SKM-1 treated with dmso at 0.1 percent for 144 hours (cell line): ENCODE results near the gene MAPK12.
"Not testable (repeated sequence)": the region's sequence is repeated elsewhere in the genome, so short reads cannot be mapped to it uniquely, and the experiment has no call there.

Experiments
- DNase-seq: peaks from one replicate; lab custom pipeline; 2025; ENCODE audit not compliant: unreplicated experiment; lab: John Stamatoyannopoulos, UW

MAPK12 gene

GRCh38 chr22:50282361-50283155 is 21.1 kb upstream of the MAPK12 start:
- no peak for DNase-seq

- no peak for DNase-seq
Measured at GRCh38 chr22:50281957-50282356, 20.5 kb upstream of the MAPK12 start.

GRCh38 chr22:50281384-50281760 is 19.9 kb upstream of the MAPK12 start:
- DNase-seq, result no peak

GRCh38 chr22:50280708-50281383 is 19.4 kb upstream of the MAPK12 start:
- no peak for DNase-seq

GRCh38 chr22:50280022-50280707 is 18.7 kb upstream of the MAPK12 start:
- DNase-seq, result no peak

- no peak for DNase-seq
Measured at GRCh38 chr22:50278956-50279619, 17.6 kb upstream of the MAPK12 start.

- no peak for DNase-seq
Measured at GRCh38 chr22:50278461-50278860, 17.0 kb upstream of the MAPK12 start.

- no peak for DNase-seq
Measured at GRCh38 chr22:50277761-50278160, 16.3 kb upstream of the MAPK12 start.

- DNase-seq, result peak; percentile 43
Measured at GRCh38 chr22:50276143-50276542, 14.7 kb upstream of the MAPK12 start.

GRCh38 chr22:50275181-50276055 is 13.9 kb upstream of the MAPK12 start:
- no peak for DNase-seq

- no peak for DNase-seq
Measured at GRCh38 chr22:50274771-50275170, 13.3 kb upstream of the MAPK12 start.

GRCh38 chr22:50274311-50274710 is 12.8 kb upstream of the MAPK12 start:
- no peak for DNase-seq

- DNase-seq, result not testable (repeated sequence)
Measured at GRCh38 chr22:50273781-50274180, 12.3 kb upstream of the MAPK12 start.

- DNase-seq, result not testable (repeated sequence)
Measured at GRCh38 chr22:50273352-50273751, 11.9 kb upstream of the MAPK12 start.

- DNase-seq, result no peak
Measured at GRCh38 chr22:50272044-50272802, 10.7 kb upstream of the MAPK12 start.

- DNase-seq, result peak; percentile 50
Measured at GRCh38 chr22:50271519-50271970, 10.1 kb upstream of the MAPK12 start.

GRCh38 chr22:50270666-50271394 is 9.3 kb upstream of the MAPK12 start:
- DNase-seq, result peak; percentile 33

- DNase-seq, result peak; percentile 29
Measured at GRCh38 chr22:50269970-50270665, 8.6 kb upstream of the MAPK12 start, which contains the start of gene MAPK11. MAPK11 (minus strand) TSS chr22:50270380; CDS start chr22:50270292, 88 bp downstream.
